Epithelial cell of proximal tubule (primary cell): Measurements from ENCODE around the gene TIGD4. TPM values are rescaled to one million over a fixed set of nuclear protein-coding genes. Genes with fewer than 3 reads are reported as not detected.

Experiments used
- DNase-seq: peaks from one replicate; pipeline ENCODE4 v3.0.0-alpha.2; 2011; ENCODE audit warnings: low read depth
- H3K4me3 ChIP-seq: 2 replicates; pipeline ENCODE4 v1.5.1; 2011; ENCODE audit warnings: low read depth, mild to moderate bottlenecking, low read length
- CTCF ChIP-seq: conservative IDR thresholded peaks from 2 replicates; pipeline ENCODE4 v1.5.1; 2012; ENCODE audit warnings: low read depth, mild to moderate bottlenecking, low read length
- total RNA-seq: library from RNA; depleted of rRNA; stranded (reverse); fragments of >200 nt; gene quantifications from 2 replicates; pipeline ENCODE4 v1.2.3, GENCODE V29; 2015

Gene TIGD4
- total RNA-seq, 1 donor from 2014 or later = 0.12 TPM

- no peak for DNase-seq
- no peak for TF ChIP-seq CTCF
- H3K4me3 ChIP-seq = no peak overlapping the region
Observed at GRCh38 chr4:152805071-152805650, 25.6 kb upstream of the TIGD4 start.

- no peak overlapping the region for H3K4me3 ChIP-seq
- no peak for TF ChIP-seq CTCF
- no peak for DNase-seq
Observed at GRCh38 chr4:152803541-152803940, 24.0 kb upstream of the TIGD4 start.

- no peak for DNase-seq
- H3K4me3 ChIP-seq = no peak overlapping the region
- no peak for TF ChIP-seq CTCF
Observed at GRCh38 chr4:152795891-152796290, 16.4 kb upstream of the TIGD4 start.

DNA sequence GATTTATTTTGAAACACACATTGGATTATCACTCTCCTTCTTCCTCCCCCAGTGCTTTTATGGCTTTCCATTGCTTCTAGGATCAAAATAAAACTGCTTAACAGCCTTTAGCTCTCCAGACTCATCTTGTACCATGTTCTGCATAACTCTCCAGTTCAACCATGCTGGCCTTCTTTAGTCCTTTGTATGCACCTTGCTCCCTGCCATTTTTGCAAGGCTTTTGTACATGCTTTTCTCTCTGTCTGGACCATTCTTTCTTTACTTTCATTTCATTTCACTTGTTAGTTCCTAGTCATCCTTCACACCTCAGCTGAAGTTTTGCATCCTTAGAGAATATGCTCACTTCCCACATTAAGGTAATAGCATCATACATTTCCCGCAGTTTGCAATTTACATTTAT is 7.1 kb upstream of the TIGD4 start:
- no peak for TF ChIP-seq CTCF
- no peak for DNase-seq
- H3K4me3 ChIP-seq = no peak overlapping the region

GRCh38 chr4:152785639-152786615 is 6.4 kb upstream of the TIGD4 start:
- TF ChIP-seq CTCF = no peak
- no peak for DNase-seq
- H3K4me3 ChIP-seq = no peak overlapping the region

GRCh38 chr4:152784490-152785350 is 5.2 kb upstream of the TIGD4 start:
- H3K4me3 ChIP-seq = no peak overlapping the region
- TF ChIP-seq CTCF = peak; percentile 39
- no peak for DNase-seq
